K562 (cell line): Measurements from ENCODE around the gene COX7A2. TPM values are rescaled to one million over a fixed set of nuclear protein-coding genes. Genes with fewer than 3 reads are reported as not detected.

ENCODE experiments used
- ATAC-seq: fragments of 200-7000 bp; cut with Tn5 transposase; 3 replicates; pipeline ENCODE4 v1.9.1; 2020; ENCODE audit warnings: moderate library complexity
- BruUV-seq: library from RNA; stranded (reverse); fragments of 400-500 nt; replicated peaks from 2 replicates; lab custom pipeline; 2021; lab: Mats Ljungman, UMichigan
- CTCF ChIA-PET: fragments of 300-600 bp; formaldehyde crosslinking; extraction: SDS; loops from one replicate; lab custom pipeline; 2021; ENCODE audit warnings: low intra/inter-chr PET ratio; lab: Yijun Ruan, JAX
- POLR2A ChIA-PET: fragments of 300-600, 350-650 bp; sonication (Branson Sonifier 250); formaldehyde crosslinking; extraction: SDS; loops from one replicate; lab custom pipeline; 2021; ENCODE audit warnings: antibody characterized with exemption, inconsistent platforms; lab: Yijun Ruan, JAX
- DNase-seq, 4 experiments: peaks; one replicate each; pipeline versions ENCODE4 v3.0.0 to v3.0.0-alpha.2; 2011 to 2018; ENCODE audit warnings: low spot score in 3 of 4, mixed read lengths in 3 of 4; ENCODE audit errors: extremely low read depth in 1 of 4
- FAIRE-seq: peaks from 2 replicates; lab custom pipeline; 2011; peaks lifted over from hg19 to GRCh38; lab: Jason Lieb, UNC
- H2AFZ ChIP-seq: 2 replicates; pipeline ENCODE4 v1.6.0; 2011; ENCODE audit warnings: low read depth, low read length, control low read depth, inconsistent platforms
- H3K27ac ChIP-seq: fragments of 200-600 bp; 3 replicates; pipeline ENCODE4 v1.8.0; 2011; ENCODE audit warnings: low read depth, mild to moderate bottlenecking, control low read depth, inconsistent platforms, low read length, moderate library complexity, mixed read lengths; ENCODE audit errors: extremely low read depth
- H3K27me3 ChIP-seq, 2 experiments: fragments of 300-600 bp in 1 of 2; 2 replicates in 1 of 2; 3 replicates in 1 of 2; pipeline versions ENCODE4 v1.6.0 to v1.8.0; 2011; ENCODE audit warnings: inconsistent platforms in 2 of 2, low read length in 2 of 2, mild to moderate bottlenecking in 1 of 2, mixed read lengths in 1 of 2, moderate library complexity in 1 of 2; ENCODE audit not compliant: control insufficient read depth in 2 of 2, insufficient read depth in 2 of 2
- H3K36me3 ChIP-seq: fragments of 300-600 bp; 3 replicates; pipeline ENCODE4 v1.8.0; 2011; ENCODE audit warnings: mild to moderate bottlenecking, low read length, inconsistent platforms; ENCODE audit not compliant: control insufficient read depth, insufficient read depth
- H3K4me1 ChIP-seq, 2 experiments: fragments of 200-600 bp in 1 of 2; replicated peaks in 1 of 2; 2 replicates in 1 of 2; 3 replicates in 1 of 2; pipeline versions ENCODE4 v1.5.1 to v1.8.0; 2011; ENCODE audit warnings: inconsistent platforms in 2 of 2, low read length in 2 of 2, mild to moderate bottlenecking in 1 of 2, mixed read lengths in 1 of 2, moderate library complexity in 1 of 2; ENCODE audit not compliant: control insufficient read depth in 2 of 2, insufficient read depth in 2 of 2
- H3K4me2 ChIP-seq: 2 replicates; pipeline ENCODE4 v1.6.1; 2011; ENCODE audit warnings: low read length, control low read depth, inconsistent platforms, mixed read lengths; ENCODE audit not compliant: insufficient read depth
- H3K4me3 ChIP-seq: fragments of 200-600 bp; sonication (generic), shearing (Covaris generic); 2 replicates; pipeline ENCODE4 v1.5.1; 2016; ENCODE audit warnings: control low read depth, inconsistent platforms
- H3K79me2 ChIP-seq: fragments of 200-600 bp; 3 replicates; pipeline ENCODE4 v1.8.0; 2011; ENCODE audit warnings: low read length, inconsistent platforms; ENCODE audit not compliant: control insufficient read depth, insufficient read depth
- H3K9ac ChIP-seq, 2 experiments: 2 replicates each; pipeline versions ENCODE4 v1.6.0 to v1.6.1; 2011; ENCODE audit warnings: low read depth in 2 of 2, low read length in 2 of 2, control low read depth in 1 of 2, inconsistent platforms in 1 of 2, mild to moderate bottlenecking in 1 of 2, mixed read lengths in 1 of 2; ENCODE audit not compliant: insufficient read depth in 1 of 2
- H3K9me1 ChIP-seq: one replicate; pipeline ENCODE4 v1.6.0; 2011; ENCODE audit warnings: inconsistent platforms, mild to moderate bottlenecking, low read length, moderate library complexity; ENCODE audit not compliant: control insufficient read depth, insufficient read depth
- H3K9me3 ChIP-seq: replicated peaks from 2 replicates; pipeline ENCODE4 v1.5.1; 2011; ENCODE audit warnings: low read depth, low read length, inconsistent platforms; ENCODE audit not compliant: control insufficient read depth, insufficient read depth
- H4K20me1 ChIP-seq: replicated peaks from 2 replicates; pipeline ENCODE4 v1.6.1; 2011; ENCODE audit warnings: low read length, inconsistent platforms, mixed read lengths; ENCODE audit not compliant: control insufficient read depth, insufficient read depth
- HMG20B ChIP-seq: fragments of 250-450 bp; sonication (Bioruptor Pico); IDR thresholded peaks from 2 replicates; pipeline ENCODE4 v1.5.0; 2021; ENCODE audit warnings: mild to moderate bottlenecking
- HNRNPUL1 ChIP-seq: fragments of 200-400 bp; formaldehyde crosslinking; IDR thresholded peaks from 2 replicates; pipeline ENCODE4 v1.6.1; 2017; ENCODE audit warnings: low read length
- MEF2A ChIP-seq: IDR thresholded peaks from 2 replicates; pipeline ENCODE4 v1.6.1; 2011; ENCODE audit warnings: low read depth, mild to moderate bottlenecking, low read length, moderate library complexity; ENCODE audit not compliant: control insufficient read depth
- MIER1 ChIP-seq: fragments of 450-650 bp; IDR thresholded peaks from 2 replicates; pipeline ENCODE4 v1.6.1; 2016; ENCODE audit warnings: antibody characterized with exemption, mild to moderate bottlenecking, low read depth
- NRF1 ChIP-seq, 2 experiments: fragments of 450-650 bp; IDR thresholded peaks in 1 of 2; conservative IDR thresholded peaks in 1 of 2; 2 replicates each; pipeline ENCODE4 v1.6.1; 2014; ENCODE audit warnings: mild to moderate bottlenecking in 2 of 2
- PHF8 ChIP-seq: fragments of 200-600 bp; sonication (generic); IDR thresholded peaks from 2 replicates; pipeline ENCODE4 v1.6.1; 2012; ENCODE audit warnings: mixed run types, mild to moderate bottlenecking, inconsistent platforms, low read length, moderate library complexity, borderline replicate concordance
- SMARCE1 ChIP-seq: fragments of 450-650 bp; IDR thresholded peaks from 2 replicates; pipeline ENCODE4 v1.7.1; 2016; ENCODE audit warnings: mild to moderate bottlenecking
- U2AF1 ChIP-seq: fragments of 200-400 bp; formaldehyde crosslinking; optimal IDR thresholded peaks from 2 replicates; pipeline ENCODE3; 2017; ENCODE audit warnings: mild to moderate bottlenecking, low read depth, low read length, moderate library complexity
- WHSC1 ChIP-seq: IDR thresholded peaks from one replicate; pipeline ENCODE4 v1.6.1; 2012; ENCODE audit warnings: low read length, control low read depth, inconsistent platforms
- ZNF253 ChIP-seq: fragments of 250-450 bp; sonication (Bioruptor Pico); conservative IDR thresholded peaks from 2 replicates; pipeline ENCODE4 v1.6.1; 2021; ENCODE audit warnings: mild to moderate bottlenecking
- WGBS: fragments of 100-300 bp; shearing (Covaris generic); methylation state at CpG from one replicate; pipeline ENCODE4 v1.1.6; 2016; ENCODE audit warnings: low coverage, mixed read lengths; ENCODE audit not compliant: insufficient coverage; ENCODE audit errors: missing lambda C conversion rate; 5-methylcytosine and 5-hydroxymethylcytosine counted together
- in situ Hi-C: fragments of 300-500 bp; cut with MboI; formaldehyde crosslinking; loops from 4 replicates; pipeline ENCODE4 v1.15.0; 2018; ENCODE audit warnings: inconsistent platforms, mixed read lengths
- intact Hi-C: fragments of 100-400 bp; cut with micrococcal nuclease; formaldehyde crosslinking; loops from 2 replicates; pipeline ENCODE4 v1.14.2; 2022
- polyA plus RNA-seq, 8 experiments: library from polyadenylated mRNA; depleted of rRNA in 4 of 8; stranded (reverse) in 5 of 8; unstranded in 3 of 8; fragments of >200 nt; fragmentation: Nextera tagmentation in 2 of 8; fragmentation: Illumina TruSeq in 1 of 8; extraction: Ambion mirVana in 2 of 8; extraction: Trizol in 1 of 8; gene quantifications; 2 replicates each; pipeline versions ENCODE4 v1.2.1 to v1.2.3, GENCODE V29; 2011 to 2014; ENCODE audit warnings: inconsistent platforms in 1 of 8, missing spikeins in 1 of 8
- total RNA-seq, 7 experiments: library from RNA; depleted of rRNA in 6 of 7; stranded (reverse); fragments of >200 nt in 6 of 7; fragmentation: Illumina TruSeq in 2 of 7; extraction: Trizol in 2 of 7; gene quantifications; 2 replicates each; pipeline versions ENCODE4 v1.2.1 to v1.2.3, GENCODE V29; 2011 to 2021; ENCODE audit warnings: low replicate concordance in 1 of 7
- TF ChIP-seq, protein P1 (sequence below): fragments of 450-650 bp; IDR thresholded peaks from 2 replicates; pipeline ENCODE4 v1.6.1; 2018; ENCODE audit warnings: mild to moderate bottlenecking, low read depth; ENCODE audit not compliant: partially characterized antibody
- TF ChIP-seq, protein P2 (sequence below): fragments of 250-450 bp; sonication (Bioruptor Pico); IDR thresholded peaks from 2 replicates; pipeline ENCODE4 v1.5.0; 2022; ENCODE audit warnings: mild to moderate bottlenecking

Gene COX7A2
- total and polyA plus RNA-seq, 9 of the 15 experiments (the other 6 are each of a cell fraction or from before 2014, with no cell fraction given): 234 to 2,216 (median 585) TPM

DNA sequence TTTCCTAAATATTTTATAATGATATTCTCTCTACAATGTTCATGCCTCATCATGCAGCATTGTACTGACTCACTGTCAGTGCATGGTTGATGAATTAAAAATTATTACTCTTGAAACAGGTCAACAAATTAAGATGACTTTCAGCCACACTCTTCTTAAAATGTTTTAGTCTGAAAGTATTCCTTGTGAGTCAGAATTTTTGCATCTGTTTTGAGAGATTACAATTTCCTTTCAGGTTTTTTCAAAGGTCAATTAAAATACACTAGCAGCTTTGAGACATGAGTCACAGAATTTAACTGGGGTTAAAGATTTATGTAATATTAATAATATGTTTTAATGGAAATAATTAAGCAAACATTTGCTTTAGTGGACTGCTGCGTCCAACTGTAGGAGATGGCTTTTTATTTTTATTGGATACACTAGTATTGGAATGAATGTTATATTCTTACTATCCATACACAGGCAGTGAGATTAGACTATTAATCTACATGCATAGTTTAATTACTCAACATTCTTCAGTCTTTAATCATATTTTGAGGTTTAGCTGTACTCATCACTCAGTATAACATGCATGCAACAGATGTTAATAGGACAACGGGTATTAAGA lies 47.4 kb downstream of the COX7A2 start:
- WGBS: 0% methylated on average over 2 of the region's 2 CpGs

More for the DNA sequence above, 47.4 kb downstream of the COX7A2 start:
- H3K27me3 ChIP-seq: no peaks in the 10 kb centered on the region
- H2AFZ ChIP-seq: no peak overlapping the region
- no peak overlapping the region for H3K4me3 ChIP-seq
- H3K36me3 ChIP-seq: no peaks in the 10 kb centered on the region
- no peaks in the 10 kb centered on the region for H3K79me2 ChIP-seq
- no peaks in the 10 kb centered on the region for H3K4me1 ChIP-seq
- no peaks in the 10 kb centered on the region for H3K9me3 ChIP-seq
- no peak for DNase-seq
- no peaks in the 10 kb centered on the region for H3K9me1 ChIP-seq
- H4K20me1 ChIP-seq: no peaks in the 10 kb centered on the region
- in situ Hi-C loops: no loop called here
- CTCF ChIA-PET: no interaction called here
- POLR2A ChIA-PET: no interaction called here
- no TSS peak for BruUV-seq
- no peak for FAIRE-seq
- no peak overlapping the region for H3K27ac ChIP-seq
- ATAC-seq: no peak
- H3K9ac ChIP-seq: no peak overlapping the region
- intact Hi-C loops: no loop called here
- TF ChIP-seq HMG20B (CRISPR knock-in tag) (no peak), U2AF1 (no peak), MIER1 (no peak), HNRNPUL1 (no peak), NRF1 (conservative IDR thresholded peaks at IDR 0.05 in 1 of 2, IDR thresholded peaks at IDR 0.05 in 1 of 2) (no peak), MEF2A (no peak), WHSC1 (no peak), PHF8 (no peak), ZNF253 (CRISPR knock-in tag) (no peak), SMARCE1 (no peak)
- TF ChIP-seq, protein P1, sequence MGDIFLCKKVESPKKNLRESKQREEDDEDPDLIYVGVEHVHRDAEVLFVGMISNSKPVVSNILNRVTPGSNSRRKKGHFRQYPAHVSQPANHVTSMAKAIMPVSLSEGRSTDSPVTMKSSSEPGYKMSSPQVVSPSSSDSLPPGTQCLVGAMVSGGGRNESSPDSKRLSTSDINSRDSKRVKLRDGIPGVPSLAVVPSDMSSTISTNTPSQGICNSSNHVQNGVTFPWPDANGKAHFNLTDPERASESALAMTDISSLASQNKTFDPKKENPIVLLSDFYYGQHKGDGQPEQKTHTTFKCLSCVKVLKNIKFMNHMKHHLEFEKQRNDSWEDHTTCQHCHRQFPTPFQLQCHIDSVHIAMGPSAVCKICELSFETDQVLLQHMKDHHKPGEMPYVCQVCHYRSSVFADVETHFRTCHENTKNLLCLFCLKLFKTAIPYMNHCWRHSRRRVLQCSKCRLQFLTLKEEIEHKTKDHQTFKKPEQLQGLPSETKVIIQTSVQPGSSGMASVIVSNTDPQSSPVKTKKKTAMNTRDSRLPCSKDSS: no peak
- TF ChIP-seq, protein P2, sequence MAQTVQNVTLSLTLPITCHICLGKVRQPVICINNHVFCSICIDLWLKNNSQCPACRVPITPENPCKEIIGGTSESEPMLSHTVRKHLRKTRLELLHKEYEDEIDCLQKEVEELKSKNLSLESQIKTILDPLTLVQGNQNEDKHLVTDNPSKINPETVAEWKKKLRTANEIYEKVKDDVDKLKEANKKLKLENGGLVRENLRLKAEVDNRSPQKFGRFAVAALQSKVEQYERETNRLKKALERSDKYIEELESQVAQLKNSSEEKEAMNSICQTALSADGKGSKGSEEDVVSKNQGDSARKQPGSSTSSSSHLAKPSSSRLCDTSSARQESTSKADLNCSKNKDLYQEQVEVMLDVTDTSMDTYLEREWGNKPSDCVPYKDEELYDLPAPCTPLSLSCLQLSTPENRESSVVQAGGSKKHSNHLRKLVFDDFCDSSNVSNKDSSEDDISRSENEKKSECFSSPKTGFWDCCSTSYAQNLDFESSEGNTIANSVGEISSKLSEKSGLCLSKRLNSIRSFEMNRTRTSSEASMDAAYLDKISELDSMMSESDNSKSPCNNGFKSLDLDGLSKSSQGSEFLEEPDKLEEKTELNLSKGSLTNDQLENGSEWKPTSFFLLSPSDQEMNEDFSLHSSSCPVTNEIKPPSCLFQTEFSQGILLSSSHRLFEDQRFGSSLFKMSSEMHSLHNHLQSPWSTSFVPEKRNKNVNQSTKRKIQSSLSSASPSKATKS (CRISPR knock-in tag): no peak
- H3K4me2 ChIP-seq: no peak overlapping the region
